Loucy (cell line): Measurements from ENCODE around the gene TEX28.

Source experiments
- EZH2phosphoT487 ChIP-seq: fragments of 200-600 bp; IDR thresholded peaks from 2 replicates; pipeline ENCODE4 v1.6.1; 2018; ENCODE audit warnings: antibody characterized with exemption, mild to moderate bottlenecking, moderate library complexity, borderline replicate concordance
- TF ChIP-seq, protein P1 (sequence below): fragments of 200-600 bp; sonication (generic); conservative IDR thresholded peaks from 2 replicates; pipeline ENCODE4 v1.5.1; 2014; ENCODE audit warnings: mild to moderate bottlenecking, antibody characterized with exemption, low read length

- TF ChIP-seq, protein P1, sequence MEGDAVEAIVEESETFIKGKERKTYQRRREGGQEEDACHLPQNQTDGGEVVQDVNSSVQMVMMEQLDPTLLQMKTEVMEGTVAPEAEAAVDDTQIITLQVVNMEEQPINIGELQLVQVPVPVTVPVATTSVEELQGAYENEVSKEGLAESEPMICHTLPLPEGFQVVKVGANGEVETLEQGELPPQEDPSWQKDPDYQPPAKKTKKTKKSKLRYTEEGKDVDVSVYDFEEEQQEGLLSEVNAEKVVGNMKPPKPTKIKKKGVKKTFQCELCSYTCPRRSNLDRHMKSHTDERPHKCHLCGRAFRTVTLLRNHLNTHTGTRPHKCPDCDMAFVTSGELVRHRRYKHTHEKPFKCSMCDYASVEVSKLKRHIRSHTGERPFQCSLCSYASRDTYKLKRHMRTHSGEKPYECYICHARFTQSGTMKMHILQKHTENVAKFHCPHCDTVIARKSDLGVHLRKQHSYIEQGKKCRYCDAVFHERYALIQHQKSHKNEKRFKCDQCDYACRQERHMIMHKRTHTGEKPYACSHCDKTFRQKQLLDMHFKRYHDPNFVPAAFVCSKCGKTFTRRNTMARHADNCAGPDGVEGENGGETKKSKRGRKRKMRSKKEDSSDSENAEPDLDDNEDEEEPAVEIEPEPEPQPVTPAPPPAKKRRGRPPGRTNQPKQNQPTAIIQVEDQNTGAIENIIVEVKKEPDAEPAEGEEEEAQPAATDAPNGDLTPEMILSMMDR: no peak
- TF ChIP-seq EZH2phosphoT487: no peak
Measured at GRCh38 chrX:154333837-154334271, 38.9 kb upstream of the TEX28 start.
